Mucosa of stomach (tissue), 1 donor: Measurements from ENCODE around the gene CTLA4.

Experiments
- H3K27me3 ChIP-seq: one replicate; pipeline ENCODE4 v1.7.0; 2013; ENCODE audit warnings: mild to moderate bottlenecking, low read length; ENCODE audit not compliant: control insufficient read depth, insufficient read depth
- H3K36me3 ChIP-seq: one replicate; pipeline ENCODE4 v1.7.0; 2013; ENCODE audit warnings: low read length; ENCODE audit not compliant: control insufficient read depth, insufficient read depth
- H3K4me1 ChIP-seq: one replicate; pipeline ENCODE4 v1.7.0; 2013; ENCODE audit warnings: mild to moderate bottlenecking, low read length; ENCODE audit not compliant: control insufficient read depth, insufficient read depth
- H3K4me3 ChIP-seq: one replicate; pipeline ENCODE4 v1.7.0; 2013; ENCODE audit warnings: low read length
- H3K9ac ChIP-seq: one replicate; pipeline ENCODE4 v1.7.0; 2013; ENCODE audit warnings: mild to moderate bottlenecking, low read length, moderate library complexity
- H3K9me3 ChIP-seq: one replicate; pipeline ENCODE4 v1.7.0; 2013; ENCODE audit warnings: mild to moderate bottlenecking, low read length, moderate library complexity; ENCODE audit not compliant: control insufficient read depth
- donor health status: Pancreatic carcinoma.

CTLA4 gene

DNA sequence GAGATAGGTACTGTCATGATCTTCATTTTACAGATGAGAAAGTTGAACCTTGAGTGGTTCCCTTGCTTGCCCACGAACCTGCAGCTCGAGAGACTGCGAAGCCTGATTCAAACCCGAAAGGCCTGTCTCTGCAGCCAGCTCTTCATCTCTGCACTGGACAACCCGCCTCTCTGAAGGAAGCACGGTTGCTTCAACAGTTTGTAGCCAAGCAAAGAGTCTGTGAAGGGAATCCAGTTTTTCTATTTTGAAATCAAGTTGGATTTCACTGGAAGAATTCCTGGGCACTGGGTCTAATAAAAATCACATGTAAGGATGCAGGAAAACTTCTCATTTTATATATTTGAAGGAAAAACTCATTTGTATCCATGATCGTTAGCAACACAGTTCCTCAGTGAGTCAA, 47.7 kb downstream of the CTLA4 start:
- H3K4me3 ChIP-seq: no peak overlapping the region
- H3K36me3 ChIP-seq: no peaks in the 10 kb centered on the region
- H3K9ac ChIP-seq: no peak overlapping the region
- H3K4me1 ChIP-seq: no peaks in the 10 kb centered on the region
- no peaks in the 10 kb centered on the region for H3K27me3 ChIP-seq
- no peaks in the 10 kb centered on the region for H3K9me3 ChIP-seq

DNA sequence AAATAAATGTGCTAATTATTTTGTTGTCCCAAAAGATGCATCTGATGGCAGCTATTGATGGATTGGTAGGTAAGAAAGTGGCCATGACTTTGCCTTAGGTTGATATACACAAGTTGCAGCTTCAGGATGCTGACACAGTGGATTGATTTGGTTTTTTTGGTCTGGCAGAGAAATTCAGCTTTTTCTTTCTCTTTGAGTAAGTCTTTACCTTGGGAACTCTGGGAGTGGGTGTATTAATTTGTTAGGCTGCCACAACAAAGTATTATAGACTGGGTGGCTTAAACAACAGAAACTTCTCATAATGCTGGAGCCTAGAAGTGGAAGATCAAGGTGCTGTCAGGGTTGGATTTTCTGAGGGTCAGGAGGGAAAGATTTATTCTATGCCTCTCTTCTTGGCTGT, 49.2 kb downstream of the CTLA4 start:
- Histone ChIP-seq H3K4me3 (no peak overlapping the region), H3K4me1 (no peaks in the 10 kb centered on the region), H3K9ac (no peak overlapping the region), H3K36me3 (no peaks in the 10 kb centered on the region), H3K27me3 (no peaks in the 10 kb centered on the region), H3K9me3 (no peaks in the 10 kb centered on the region)

- Histone ChIP-seq H3K4me1 (no peaks in the 10 kb centered on the region), H3K27me3 (no peaks in the 10 kb centered on the region), H3K9me3 (no peaks in the 10 kb centered on the region), H3K36me3 (no peaks in the 10 kb centered on the region), H3K9ac (no peak overlapping the region), H3K4me3 (no peak overlapping the region)
Observed at GRCh38 chr2:203918264-203918663, 50.7 kb downstream of the CTLA4 start.

GRCh38 chr2:203918839-203919238, 51.3 kb downstream of the CTLA4 start:
- no peak overlapping the region for H3K9ac ChIP-seq
- H3K4me1 ChIP-seq: no peaks in the 10 kb centered on the region
- no peaks in the 10 kb centered on the region for H3K9me3 ChIP-seq
- no peaks in the 10 kb centered on the region for H3K36me3 ChIP-seq
- no peak overlapping the region for H3K4me3 ChIP-seq
- H3K27me3 ChIP-seq: no peaks in the 10 kb centered on the region
